ENCODE results near the gene PTPRCAP. TPM values are rescaled to one million over a fixed set of nuclear protein-coding genes. Genes with fewer than 3 reads are reported as not detected.

The PTPRCAP gene
- total RNA-seq, 1 donor from 2014 or later, result 6.4 TPM

DNA sequence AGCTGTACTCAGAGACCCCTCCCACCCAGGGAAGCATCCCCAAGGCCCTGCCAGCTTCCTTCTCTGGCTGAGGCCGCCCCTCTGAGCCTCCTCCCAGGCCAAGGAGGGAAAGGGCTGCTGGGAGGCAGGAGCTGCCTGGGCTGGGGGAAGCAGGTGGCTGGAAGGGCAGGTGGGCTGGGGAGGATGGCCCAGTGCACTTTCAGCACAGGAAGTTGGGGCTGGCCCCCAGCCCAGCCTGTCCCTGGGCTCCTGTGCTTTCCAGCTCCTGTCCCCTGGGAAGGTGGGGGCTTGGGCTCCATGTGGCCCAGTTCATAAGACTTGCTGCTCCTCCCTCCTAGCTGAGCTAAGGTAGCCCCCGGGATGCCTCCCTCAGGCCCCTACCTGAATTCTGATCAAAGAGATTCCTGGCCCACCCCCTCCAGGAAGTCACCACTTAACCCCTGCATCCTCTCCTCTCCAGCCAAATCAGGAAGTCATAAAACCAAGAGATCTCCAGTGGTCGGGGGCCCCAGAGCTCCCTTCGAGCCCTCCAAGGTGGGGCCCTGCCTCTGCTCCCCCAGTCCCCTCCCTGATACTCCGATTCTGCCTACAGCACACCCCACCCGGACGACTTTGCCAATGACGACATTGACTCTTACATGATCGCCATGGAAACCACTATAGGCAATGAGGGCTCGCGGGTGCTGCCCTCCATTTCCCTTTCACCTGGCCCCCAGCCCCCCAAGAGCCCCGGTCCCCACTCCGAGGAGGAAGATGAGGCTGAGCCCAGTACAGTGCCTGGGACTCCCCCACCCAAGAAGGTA, 40.7 kb downstream of the PTPRCAP start:
- DNase-seq (ENCODE audit: low spot score), result no peak

DNA sequence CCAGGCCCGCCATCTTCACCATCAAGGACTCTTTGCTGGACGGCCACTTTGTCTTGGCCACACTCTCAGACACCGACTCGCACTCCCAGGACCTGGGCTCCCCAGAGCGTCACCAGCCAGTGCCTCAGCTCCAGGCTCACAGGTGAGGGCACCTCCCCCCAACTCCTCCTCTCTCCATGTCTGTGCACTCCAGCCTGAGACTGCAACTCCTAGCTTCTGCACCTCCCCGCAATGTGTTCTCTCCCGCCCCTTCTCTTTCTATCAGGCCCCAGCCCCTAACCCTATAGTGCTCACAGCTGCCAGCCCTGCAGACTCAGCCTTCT, 41.3 kb downstream of the PTPRCAP start:
- no peak for DNase-seq (ENCODE audit: low spot score)

DNA sequence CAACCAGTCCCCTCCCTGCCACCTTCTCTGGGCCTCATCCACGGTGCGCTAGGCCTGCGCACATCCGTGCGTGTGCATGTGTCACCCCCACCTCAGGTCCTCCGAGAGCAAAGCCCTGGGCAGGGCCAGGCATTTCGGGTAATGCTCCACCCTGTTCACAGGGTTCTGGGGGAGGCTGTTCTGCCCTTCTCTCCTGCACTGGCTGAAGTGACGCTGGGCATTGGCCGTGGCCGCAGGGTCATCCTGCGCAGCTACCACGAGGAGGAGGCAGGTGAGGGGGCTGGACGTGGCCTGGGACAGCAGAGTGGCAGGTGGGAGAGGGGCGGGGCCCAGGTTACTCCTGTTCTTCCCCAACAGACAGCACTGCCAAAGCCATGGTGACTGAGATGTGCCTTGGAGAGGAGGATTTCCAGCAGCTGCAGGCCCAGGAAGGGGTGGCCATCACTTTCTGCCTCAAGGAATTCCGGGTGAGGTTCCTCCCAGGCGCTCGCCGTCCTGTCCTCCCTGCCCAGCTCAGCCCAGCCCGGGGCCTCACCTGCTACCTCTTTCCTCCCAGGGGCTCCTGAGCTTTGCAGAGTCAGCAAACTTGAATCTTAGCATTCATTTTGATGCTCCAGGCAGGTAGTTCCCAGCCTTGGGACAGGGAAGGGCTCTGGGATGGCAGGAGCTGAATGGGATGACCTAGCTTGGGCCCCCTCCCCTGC, 41.8 kb downstream of the PTPRCAP start:
- no peak for DNase-seq (ENCODE audit: low spot score)

DNA sequence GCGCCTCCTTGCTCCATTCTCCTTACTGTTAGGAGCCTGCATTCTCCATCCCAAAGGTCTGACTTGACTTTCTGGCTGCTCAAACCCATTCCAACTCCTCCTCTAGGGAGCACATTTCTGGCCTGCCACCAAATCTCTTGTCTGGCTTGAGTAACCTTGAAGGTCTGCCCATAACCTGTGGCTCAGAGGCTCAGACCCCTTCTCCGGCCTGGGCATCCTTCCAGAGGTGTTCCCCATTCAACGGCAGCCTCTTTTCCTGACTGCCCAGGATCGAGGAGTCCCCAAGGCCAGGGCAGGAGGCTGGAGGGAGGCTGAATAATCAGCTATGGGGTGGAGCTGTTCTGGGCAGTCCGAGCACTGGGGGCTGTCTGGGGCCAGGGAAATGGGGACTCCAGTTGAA, 43.5 kb downstream of the PTPRCAP start:
- no peak for DNase-seq (ENCODE audit: low spot score)

DNA sequence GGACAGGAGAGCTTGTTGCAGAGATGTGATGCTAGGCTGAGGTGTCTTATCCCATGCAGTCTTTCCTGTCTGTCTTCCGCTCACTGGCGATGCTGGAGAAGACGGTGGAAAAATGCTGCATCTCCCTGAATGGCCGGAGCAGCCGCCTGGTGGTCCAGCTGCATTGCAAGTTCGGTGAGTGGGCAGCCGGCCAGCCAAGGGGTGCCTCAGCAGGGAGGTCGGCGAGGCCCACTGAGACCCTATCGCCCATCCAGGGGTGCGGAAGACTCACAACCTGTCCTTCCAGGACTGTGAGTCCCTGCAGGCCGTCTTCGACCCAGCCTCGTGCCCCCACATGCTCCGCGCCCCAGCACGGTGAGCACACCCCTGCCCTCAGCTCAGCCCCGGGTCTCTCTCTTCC, 44.0 kb downstream of the PTPRCAP start:
- DNase-seq (ENCODE audit: low spot score), result no peak

DNA sequence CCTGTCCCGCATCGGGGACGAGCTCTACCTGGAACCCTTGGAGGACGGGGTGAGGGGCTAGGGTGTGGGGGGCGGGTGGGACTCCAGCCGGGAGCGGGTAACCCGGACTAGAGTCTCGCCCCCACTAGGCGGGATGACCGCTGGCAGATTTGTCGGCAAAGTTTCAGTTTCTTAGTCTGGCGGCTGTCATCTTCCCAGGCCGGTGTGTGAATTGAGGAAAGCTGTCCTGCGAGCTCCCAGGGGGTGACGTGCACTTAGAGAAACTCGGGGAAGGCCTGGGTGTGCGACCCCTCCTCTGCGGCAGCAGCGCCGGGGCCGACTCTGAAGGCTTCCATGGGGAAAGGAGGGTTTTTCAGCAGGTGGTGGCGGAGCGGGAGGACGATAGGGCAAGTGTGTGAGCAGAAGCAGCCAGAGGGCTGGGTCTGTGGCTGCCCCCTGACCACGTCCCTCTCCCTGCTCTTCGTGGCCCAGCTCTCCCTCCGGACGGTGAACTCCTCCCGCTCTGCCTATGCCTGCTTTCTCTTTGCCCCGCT, 45.2 kb downstream of the PTPRCAP start:
- DNase-seq (ENCODE audit: low spot score), result no peak

DNA sequence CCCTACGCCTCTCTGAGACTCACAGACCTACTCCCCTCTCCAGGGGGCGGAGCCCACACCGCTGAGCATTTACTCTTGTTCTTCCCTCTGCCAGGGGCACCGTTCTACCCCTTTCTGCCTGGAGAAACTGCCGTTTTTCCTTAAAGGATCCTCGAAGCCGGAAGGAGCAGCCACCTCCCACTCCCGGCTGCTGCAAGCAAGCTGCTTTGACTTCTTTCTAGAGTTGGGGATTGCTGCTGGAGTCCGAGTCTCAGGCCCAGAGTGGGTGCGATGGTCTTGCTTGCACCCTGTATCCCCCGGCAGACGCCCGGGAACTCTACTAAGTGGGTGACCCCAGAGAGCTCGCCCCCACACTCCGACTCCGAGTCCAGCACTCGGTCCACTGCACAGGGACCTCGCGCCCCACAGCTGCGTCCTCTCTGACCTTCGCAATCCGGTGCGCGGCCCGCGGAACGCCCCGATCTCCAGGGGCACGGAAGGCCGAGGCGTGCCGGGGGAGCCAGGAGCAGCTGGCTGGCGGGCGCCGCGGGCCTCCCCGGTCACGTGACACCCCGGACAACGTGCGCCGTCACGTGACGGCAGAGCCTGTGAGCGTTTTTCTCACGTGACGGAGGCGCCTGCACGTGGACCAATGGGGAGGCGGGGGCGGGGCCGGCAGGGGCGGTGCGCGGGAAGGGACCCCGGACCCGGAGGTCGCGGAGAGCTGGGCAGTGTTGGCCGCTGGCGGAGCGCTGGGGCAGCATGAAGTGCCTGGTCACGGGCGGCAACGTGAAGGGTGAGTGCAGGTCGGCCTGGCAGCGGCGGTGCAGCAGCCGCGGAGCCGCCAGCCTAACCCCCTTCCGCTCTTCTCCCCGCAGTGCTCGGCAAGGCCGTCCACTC, 45.9 kb downstream of the PTPRCAP start, which contains the start of gene RAD9A:
Gene RAD9A (plus strand): TSS at position 683 of the 879 bp plus-strand sequence. CDS start 59 bp downstream, at position 742.
- peak; percentile 95 for DNase-seq (ENCODE audit: low spot score)

DNA sequence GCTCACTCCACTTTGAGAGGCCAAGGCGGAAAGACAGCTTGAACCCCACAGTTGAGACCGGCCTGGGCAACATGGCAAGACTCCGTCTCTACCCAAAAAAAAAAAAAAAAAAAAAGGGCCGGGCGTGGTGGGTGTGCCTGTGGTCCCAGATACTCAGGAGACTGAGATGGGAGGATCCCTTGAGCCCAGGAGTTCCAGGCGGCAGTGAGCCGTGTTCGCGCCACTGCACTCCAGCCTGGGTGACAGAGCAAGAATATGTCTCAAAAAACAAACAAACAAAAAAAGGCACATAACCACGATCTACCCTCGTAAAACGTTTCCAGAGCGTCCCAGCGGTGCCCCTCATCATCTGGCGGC, 46.6 kb downstream of the PTPRCAP start:
- DNase-seq (ENCODE audit: low spot score), result no peak

DNA sequence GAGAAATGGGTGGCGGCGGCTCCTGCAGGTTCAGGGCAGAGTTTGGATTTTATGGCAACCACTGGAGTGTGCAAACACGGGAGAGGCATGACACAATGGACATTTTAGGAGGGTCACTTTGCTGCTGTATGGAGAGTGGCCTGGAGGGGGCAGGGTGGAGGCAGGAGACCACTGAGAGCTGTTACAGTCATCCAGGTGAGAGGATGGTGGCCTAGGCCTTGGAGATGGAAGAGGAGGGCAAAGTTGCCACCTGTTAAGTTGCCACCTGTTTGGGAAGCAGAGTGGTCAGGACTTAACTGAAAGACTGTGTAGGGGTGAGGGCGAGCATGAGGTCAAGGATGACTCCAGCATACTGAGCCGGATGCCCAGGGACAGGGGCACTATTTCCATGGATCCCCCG, 48.0 kb downstream of the PTPRCAP start:
- DNase-seq (ENCODE audit: low spot score), result no peak

DNA sequence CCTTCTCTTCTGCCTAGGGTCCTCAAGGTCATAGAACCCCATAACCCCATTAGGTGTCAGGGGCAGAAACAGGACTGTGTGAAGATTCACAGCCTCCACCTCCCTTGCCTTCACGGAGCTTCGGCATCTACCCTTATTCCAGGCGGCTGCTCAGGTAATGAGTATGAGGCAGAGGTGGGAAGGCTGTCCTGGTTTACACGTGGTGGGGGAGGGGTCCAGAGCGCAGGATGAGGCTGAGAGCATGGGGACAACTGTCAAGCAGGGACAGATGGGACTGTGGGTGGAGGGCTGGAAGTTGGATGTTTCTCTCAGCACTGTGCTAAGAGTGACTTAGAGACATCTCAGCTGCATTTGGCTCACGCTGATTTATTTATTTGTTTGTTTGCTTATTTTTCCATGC, 50.0 kb downstream of the PTPRCAP start:
- no peak for DNase-seq (ENCODE audit: low spot score)

DNA sequence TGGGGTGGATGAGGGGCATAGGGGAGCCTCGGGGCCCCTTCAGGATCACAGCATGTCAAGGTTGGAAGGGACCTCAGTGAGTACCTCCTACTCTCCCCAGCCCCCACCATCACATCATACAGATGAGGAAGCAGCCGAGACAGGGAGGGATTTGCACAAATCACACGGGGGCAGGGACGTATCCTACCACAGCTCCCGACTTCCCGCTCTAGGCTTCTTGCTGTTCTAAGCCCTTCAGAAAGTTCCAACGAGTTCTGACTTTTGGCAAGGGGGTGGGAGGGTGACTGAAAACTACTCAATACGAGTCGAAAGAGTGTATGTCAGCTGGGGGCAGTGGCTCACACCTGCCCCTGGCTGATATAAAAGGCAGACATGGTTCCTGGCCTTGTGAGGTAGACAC, 50.4 kb downstream of the PTPRCAP start:
- DNase-seq (ENCODE audit: low spot score), result no peak

Other genes with a start within 250 kb of the PTPRCAP start
- 75.9 TPM for gene GRK2, start 171.2 kb downstream of the PTPRCAP start, total RNA-seq
- gene ANKRD13D, start 148.4 kb downstream of the PTPRCAP start, total RNA-seq, result 110 TPM
- 258 TPM for gene SSH3, start 134.2 kb downstream of the PTPRCAP start, total RNA-seq
- 57.9 TPM for gene POLD4, start 84.1 kb downstream of the PTPRCAP start, total RNA-seq
- gene CLCF1, start 64.1 kb downstream of the PTPRCAP start, total RNA-seq, result 1.4 TPM
- 26.1 TPM for gene RAD9A, start 45.7 kb downstream of the PTPRCAP start, total RNA-seq
- gene PPP1CA, start 35.8 kb downstream of the PTPRCAP start, total RNA-seq, result 124 TPM
- gene TBC1D10C, start 33.6 kb downstream of the PTPRCAP start, total RNA-seq, result 3.6 TPM
- gene CARNS1, start 22.0 kb downstream of the PTPRCAP start, total RNA-seq, result 1.3 TPM
- gene RPS6KB2, start 9.2 kb downstream of the PTPRCAP start, total RNA-seq, result 44.8 TPM
- 101 TPM for gene CORO1B, start 5.8 kb upstream of the PTPRCAP start, total RNA-seq
- not detected for gene GPR152, start 15.0 kb upstream of the PTPRCAP start, total RNA-seq
- gene CABP4, start 17.7 kb upstream of the PTPRCAP start, total RNA-seq, result 2.8 TPM
- gene TMEM134, start 31.6 kb upstream of the PTPRCAP start, total RNA-seq, result 134 TPM
- 46.8 TPM for gene AIP, start 45.3 kb upstream of the PTPRCAP start, total RNA-seq
- 41.2 TPM for gene PITPNM1, start 67.7 kb upstream of the PTPRCAP start, total RNA-seq
- gene CDK2AP2, start 70.5 kb upstream of the PTPRCAP start, total RNA-seq, result 40.5 TPM
- not detected for gene CABP2, start 85.8 kb upstream of the PTPRCAP start, total RNA-seq
- gene GSTP1, start 146.1 kb upstream of the PTPRCAP start, total RNA-seq, result 771 TPM
- 199 TPM for gene NDUFV1, start 169.3 kb upstream of the PTPRCAP start, total RNA-seq
- 6.9 TPM for gene NUDT8, start 192.3 kb upstream of the PTPRCAP start, total RNA-seq
- gene TBX10, start 202.1 kb upstream of the PTPRCAP start, total RNA-seq, result not detected
- 0.29 TPM for gene ACY3, start 213.0 kb upstream of the PTPRCAP start, total RNA-seq
- 85.9 TPM for gene ALDH3B2, start 236.9 kb upstream of the PTPRCAP start, total RNA-seq

All from ureter (tissue), 1 donor.